GM21526 (cell line): ENCODE data around the gene NPB.

Experiments
- ATAC-seq: cut with Tn5 transposase; IDR thresholded peaks from one replicate; pipeline ENCODE4 v1.9.1; 2021; ENCODE audit warnings: moderate library complexity; ENCODE audit not compliant: unreplicated experiment, low FRiP score

Gene NPB

DNA sequence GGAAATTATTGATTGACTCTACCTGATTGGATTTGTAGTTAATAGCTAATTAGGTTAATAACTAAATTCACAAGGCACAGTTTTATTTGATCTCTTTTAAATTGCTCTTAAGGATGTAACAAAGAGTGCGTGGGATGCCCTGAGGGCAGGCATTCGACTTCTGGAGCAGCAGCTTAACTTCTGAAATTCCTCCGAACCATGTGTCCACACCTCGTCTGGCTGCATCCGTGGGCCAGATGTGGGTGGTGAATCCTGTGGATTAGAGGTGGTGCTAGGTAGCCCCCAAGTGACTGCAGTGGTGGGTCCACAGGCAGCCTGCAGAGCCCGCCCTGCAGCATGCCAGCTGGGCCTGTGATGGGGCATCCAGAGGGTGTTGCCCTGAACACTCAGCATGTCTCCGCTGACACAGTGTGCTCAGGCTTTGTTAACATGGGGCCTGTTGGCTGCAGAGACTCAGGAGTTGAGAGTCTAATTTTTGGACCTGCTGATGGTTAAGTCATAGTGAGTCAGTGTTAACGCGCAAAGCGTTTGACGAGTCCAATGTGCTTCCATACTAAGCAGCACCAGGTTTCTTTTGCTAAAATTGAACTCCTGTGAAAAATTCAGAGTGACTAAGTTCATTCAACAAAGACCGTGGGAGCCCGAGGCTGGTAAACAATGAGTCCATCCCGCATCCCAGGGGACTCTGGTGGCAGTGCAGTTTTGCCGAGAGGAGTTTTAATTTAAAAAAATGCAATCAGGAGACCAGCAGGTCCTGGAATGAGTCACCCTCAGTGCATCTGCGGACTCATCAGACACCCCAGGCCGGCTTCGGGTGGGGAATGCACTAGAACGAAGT, 3.8 kb upstream of the NPB start:
- ATAC-seq: no peak

GRCh38 chr17:81898885-81899284, 3.2 kb upstream of the NPB start:
- ATAC-seq: no peak

GRCh38 chr17:81899514-81900166, 2.4 kb upstream of the NPB start:
- no peak for ATAC-seq

- no peak for ATAC-seq
Observed at GRCh38 chr17:81900181-81900820, 1.7 kb upstream of the NPB start.

DNA sequence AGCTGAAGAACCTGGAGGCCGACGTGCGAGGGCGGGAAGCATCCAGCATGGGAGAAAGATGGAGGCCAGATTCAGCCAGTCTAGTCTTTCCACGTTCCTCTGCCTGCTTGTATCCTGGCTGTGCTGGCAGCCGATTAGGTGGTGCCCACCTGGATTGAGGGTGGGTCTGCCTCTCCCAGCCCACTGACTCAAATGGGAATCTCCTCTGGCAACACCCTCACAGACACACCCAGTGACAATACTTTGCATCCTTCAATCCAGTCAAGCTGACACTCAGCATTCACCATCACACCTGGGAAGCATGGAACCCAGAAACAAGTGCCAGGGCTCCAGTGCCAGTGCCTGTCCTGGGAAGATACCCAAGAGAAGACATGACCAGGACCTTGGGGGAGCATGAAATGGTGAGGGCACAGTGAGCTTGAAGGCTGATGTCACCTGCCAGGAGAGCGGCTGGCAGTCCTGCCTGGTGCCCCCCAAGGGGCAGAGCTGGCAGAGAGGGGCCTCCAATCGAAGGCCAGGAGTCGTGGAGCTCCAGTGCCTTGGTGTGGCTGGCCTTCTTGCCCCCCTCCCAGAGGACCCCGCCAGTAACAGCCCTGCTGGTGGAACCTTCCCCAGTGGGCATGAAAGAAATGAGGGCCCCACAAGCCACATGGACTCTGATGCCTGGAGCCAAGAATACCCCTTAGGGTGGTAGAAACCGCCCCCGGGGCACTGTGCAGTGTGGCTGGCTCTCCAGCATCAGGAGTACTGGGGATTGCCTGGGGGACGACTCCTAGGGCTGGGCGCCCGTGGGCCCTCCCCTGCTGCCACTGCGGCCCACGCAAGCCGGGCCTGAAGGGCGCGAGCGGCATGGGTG, 643 bp upstream of the NPB start:
- ATAC-seq: no peak

DNA sequence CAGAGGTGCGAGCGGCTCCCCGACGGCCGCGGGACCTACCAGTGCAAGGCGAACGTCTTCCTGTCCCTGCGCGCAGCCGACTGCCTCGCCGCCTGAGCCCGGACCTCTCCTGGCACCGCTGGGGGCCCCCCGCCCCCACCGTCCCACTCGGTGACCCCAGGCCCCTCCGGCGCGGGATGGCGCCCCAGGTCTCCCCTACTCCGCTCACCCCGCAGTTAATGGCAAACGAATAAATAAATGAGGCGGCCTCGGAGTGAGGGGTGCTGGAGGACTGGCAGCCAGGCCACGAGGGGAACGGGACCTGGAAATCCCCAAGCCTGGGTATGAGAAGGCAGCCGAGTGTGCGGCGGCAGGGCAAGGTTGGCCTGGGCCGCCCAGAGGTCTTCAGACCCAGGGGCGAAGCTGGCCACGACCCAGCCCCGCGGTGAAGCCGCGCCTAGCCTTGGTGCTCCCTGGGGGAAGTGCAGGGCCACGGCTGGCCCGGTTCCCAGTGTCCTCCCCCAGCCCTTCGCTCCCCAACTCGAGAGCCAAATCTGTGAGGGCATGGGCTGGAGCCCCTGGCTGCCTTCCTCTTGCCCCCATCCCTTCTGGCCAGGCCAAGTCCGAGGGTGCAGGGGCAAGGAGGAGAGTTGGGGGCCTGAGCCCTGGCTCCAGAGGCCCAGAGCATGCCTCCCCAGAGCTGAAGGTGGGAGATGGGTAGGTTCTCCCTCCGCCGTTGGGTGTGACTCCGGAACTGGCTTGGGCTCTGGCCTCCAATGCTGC, 796 bp downstream of the NPB start:
- ATAC-seq: no peak

DNA sequence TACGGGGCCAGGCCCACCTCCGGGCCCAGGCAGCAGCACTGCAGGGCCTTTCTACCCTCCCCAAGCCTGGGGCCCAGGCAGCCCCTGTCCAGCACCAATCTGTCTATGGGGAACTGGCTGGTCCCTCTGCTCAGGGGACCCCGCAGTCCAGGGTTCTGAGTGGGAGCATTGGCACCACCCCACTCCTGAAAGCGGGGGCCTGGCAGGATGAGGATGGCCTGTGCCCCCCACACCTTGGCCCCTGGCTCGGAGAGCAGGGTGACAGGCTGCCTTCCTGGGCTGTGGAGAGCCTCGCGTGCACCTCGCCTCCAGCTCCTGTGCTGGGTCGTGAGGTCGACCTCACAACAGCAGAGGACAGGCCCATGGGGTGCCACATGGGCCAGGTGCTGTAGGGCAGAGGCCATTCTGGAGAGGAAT, 1.4 kb downstream of the NPB start:
- ATAC-seq: no peak

GRCh38 chr17:81903896-81904599, 2.0 kb downstream of the NPB start:
- ATAC-seq: no peak

- ATAC-seq: no peak
Observed at GRCh38 chr17:81904600-81905423, 2.8 kb downstream of the NPB start.

- ATAC-seq: no peak
Observed at GRCh38 chr17:81905424-81905875, 3.4 kb downstream of the NPB start.

DNA sequence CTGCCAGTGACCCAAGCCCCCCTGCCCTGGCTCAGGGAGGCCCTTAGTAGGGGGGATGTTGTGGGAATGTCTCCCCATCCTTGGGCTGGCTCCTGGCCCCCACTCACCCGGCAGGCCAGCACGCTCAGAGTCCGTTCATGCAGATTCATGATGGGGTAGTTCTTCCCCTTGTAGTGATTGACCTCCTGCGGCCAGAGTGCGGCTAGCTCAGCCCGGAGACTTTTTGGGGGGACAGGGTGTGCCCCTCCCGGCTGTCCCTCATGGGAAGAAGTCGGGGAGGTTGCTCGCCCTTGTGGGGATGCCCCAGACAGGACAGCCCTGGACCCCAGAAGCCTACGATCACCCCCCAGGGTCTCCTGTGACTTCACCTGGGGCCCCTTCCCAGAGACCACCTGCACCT, 4.0 kb downstream of the NPB start:
- no peak for ATAC-seq

- no peak for ATAC-seq
Observed at GRCh38 chr17:81906476-81907218, 4.6 kb downstream of the NPB start.

DNA sequence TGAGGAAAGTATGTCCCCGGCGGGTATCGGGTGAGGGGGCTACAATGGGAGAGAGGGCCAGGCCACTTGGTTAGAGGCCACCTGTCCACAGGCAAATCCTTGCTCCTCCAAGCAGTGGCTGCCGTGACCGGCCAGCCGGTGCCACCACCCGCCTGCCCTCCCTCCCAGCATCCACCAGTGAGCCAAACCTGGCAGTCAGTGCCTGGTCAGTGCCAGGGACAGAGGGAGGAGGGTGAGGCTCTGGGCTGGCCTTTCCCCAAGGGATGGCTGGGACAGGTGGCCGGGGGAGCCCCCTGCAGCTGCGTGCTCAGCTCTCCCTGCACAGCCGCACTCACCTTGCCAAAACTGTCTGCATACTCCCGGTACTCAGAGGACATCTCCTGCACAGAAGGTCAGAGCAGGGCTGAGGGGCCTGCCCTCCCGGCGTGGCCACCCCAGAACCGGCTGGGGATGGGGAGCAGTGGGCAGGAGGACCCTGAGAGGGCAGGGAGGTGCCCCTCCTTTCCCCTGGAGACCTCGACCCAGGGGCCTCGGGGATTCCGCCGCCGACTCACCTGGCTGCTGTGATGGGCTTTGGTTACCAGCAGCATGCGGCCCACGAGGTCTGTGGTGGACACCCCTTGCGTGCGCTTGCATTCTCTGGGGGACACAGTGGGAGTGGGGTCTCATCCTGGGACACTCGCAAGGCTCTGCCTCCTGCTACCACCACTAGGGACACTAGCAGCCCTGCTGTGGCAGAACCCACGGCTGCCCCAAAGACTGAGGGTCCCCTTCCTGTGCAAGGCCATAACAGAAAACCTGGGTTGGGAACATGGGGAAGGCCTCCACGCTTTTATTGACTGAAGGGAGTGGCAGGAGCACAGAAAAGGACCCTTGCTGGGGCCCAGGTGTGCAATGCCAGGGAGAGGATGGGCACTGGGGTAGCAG, 5.4 kb downstream of the NPB start:
- no peak for ATAC-seq

DNA sequence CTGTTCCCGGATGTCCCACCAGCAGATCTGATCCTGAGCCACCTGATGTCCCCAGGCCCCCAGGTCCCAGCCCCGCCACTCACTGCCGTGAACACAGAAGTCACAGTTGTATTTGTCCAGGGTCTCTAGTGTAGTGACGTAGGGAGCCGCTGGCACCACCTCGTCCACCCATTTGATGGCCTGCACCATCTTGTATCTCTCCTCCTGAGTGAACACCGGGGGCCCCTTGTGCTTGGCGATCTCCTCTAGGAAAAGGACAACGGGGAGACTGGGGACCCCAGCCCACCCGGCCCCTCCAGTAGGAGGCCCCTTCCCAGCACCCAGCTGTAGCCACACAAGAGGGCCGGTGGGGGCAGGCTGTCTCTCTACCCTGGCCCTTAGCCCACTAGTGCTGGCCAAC, 6.8 kb downstream of the NPB start:
- ATAC-seq: no peak

- ATAC-seq: no peak
Observed at GRCh38 chr17:81909231-81909630, 7.2 kb downstream of the NPB start.

GRCh38 chr17:81909966-81910839, 8.2 kb downstream of the NPB start:
- ATAC-seq: no peak
